GM19372 (cell line): ENCODE measurements around the gene GPN2.

Experiments used
- ATAC-seq: cut with Tn5 transposase; IDR thresholded peaks from one replicate; pipeline ENCODE4 v1.9.1; 2021; ENCODE audit warnings: mild to moderate bottlenecking, low read depth, moderate library complexity; ENCODE audit not compliant: unreplicated experiment

Gene GPN2

GRCh38 chr1:26889551-26890466, at the start of gene GPN2:
GPN2 (minus strand) TSS chr1:26890283; CDS start chr1:26890096, 187 bp downstream.
- ATAC-seq: peak; percentile 88

- no peak for ATAC-seq
Measured at GRCh38 chr1:26938659-26939025, 48.6 kb upstream of the GPN2 start.

GRCh38 chr1:26938004-26938658, 48.0 kb upstream of the GPN2 start:
- ATAC-seq: no peak

GRCh38 chr1:26936823-26937222, 46.7 kb upstream of the GPN2 start:
- no peak for ATAC-seq

- ATAC-seq: no peak
Measured at GRCh38 chr1:26932531-26932930, 42.4 kb upstream of the GPN2 start.

- no peak for ATAC-seq
Measured at GRCh38 chr1:26923711-26924110, 33.6 kb upstream of the GPN2 start.

GRCh38 chr1:26922901-26923300, 32.8 kb upstream of the GPN2 start:
- no peak for ATAC-seq

- no peak for ATAC-seq
Measured at GRCh38 chr1:26922431-26922729, 32.3 kb upstream of the GPN2 start.

- peak; percentile 96 for ATAC-seq
Measured at GRCh38 chr1:26921540-26922430, 31.7 kb upstream of the GPN2 start, which contains the start of gene NUDC. NUDC (plus strand) TSS chr1:26921743; CDS start chr1:26921849, 106 bp downstream.

GRCh38 chr1:26921126-26921539, 31.1 kb upstream of the GPN2 start:
- ATAC-seq: no peak

GRCh38 chr1:26915204-26915842, 25.2 kb upstream of the GPN2 start:
- no peak for ATAC-seq

GRCh38 chr1:26913754-26914619, 23.9 kb upstream of the GPN2 start, which contains the start of gene NR0B2:
NR0B2 (minus strand) TSS chr1:26913975; CDS start chr1:26913940, 35 bp downstream.
- no peak for ATAC-seq

GRCh38 chr1:26913389-26913753, 23.3 kb upstream of the GPN2 start:
- no peak for ATAC-seq

- no peak for ATAC-seq
Measured at GRCh38 chr1:26912147-26912490, 22.0 kb upstream of the GPN2 start.

GRCh38 chr1:26911399-26912146, 21.5 kb upstream of the GPN2 start:
- ATAC-seq: no peak

GRCh38 chr1:26910343-26911160, 20.5 kb upstream of the GPN2 start:
- ATAC-seq: no peak

- no peak for ATAC-seq
Measured at GRCh38 chr1:26909951-26910342, 19.9 kb upstream of the GPN2 start.
